ENCODE results near the gene DIP2A.

DNA sequence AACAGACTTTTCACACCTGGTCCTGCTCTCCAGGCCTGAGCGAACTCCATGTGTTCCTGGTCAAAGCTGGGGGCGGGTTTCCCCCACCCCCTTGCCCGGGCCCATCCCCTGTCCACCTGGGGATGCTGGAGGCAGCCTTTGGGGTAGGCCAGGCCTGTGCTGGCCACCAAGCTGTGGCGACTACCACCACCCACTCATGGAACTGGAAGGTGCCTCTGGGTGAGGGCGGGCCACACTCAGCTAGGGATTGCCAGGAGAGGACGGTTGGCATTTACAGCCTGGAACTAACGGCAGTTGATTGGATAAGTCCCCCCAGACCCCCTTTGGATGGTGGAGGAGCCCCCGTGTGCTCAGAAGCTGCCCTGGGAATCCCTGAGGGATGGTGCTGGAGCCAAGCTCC lies 138.3 kb downstream of the DIP2A start:
- TF ChIP-seq TAF1 (IDR thresholded peaks at IDR 0.05; ENCODE audit: borderline replicate concordance, low read depth, low read length) (no peak), POLR2A (IDR thresholded peaks at IDR 0.05; ENCODE audit: low read depth, low read length) (no peak), POLR2AphosphoS5 (IDR thresholded peaks at IDR 0.05; ENCODE audit: low read depth, low read length) (no peak)

Data from GM12892 (cell line).